Measurements from ENCODE around the gene SSTR3. TPM values are rescaled to one million over a fixed set of nuclear protein-coding genes. Genes with fewer than 3 reads are reported as not detected.

Gene SSTR3
- polyA plus RNA-seq, 1 donor from 2014 or later = not detected

- Histone ChIP-seq H3K9ac (ENCODE audit: low read length) (no peak overlapping the region), H4K20me1 (ENCODE audit: insufficient read depth) (no peaks in the 10 kb centered on the region), H3K9me2 (ENCODE audit: insufficient read depth, low read length) (no peaks in the 10 kb centered on the region), H2AFZ (ENCODE audit: low read depth, low read length) (no peak overlapping the region), H3F3A (ENCODE audit: insufficient read depth, low read length, poor library complexity, severe bottlenecking) (no peaks in the 10 kb centered on the region), H3K36me3 (ENCODE audit: insufficient read depth, low read length) (no peaks in the 10 kb centered on the region), H3K27ac (ENCODE audit: low read length) (no peak overlapping the region), H3K4me2 (ENCODE audit: low read length) (no peak overlapping the region), H3K27me3 (ENCODE audit: insufficient read depth, low read depth, low read length) (no peaks in the 10 kb centered on the region), H3K4me3 (ENCODE audit: low read length) (no peak overlapping the region), H3K79me2 (replicated peaks; ENCODE audit: insufficient read depth, low read length) (no peaks in the 10 kb centered on the region), H3K9me3 (ENCODE audit: low read length) (no peaks in the 10 kb centered on the region)
- TF ChIP-seq REST (IDR thresholded peaks at IDR 0.05; ENCODE audit: borderline replicate concordance) (no peak), CTCF (IDR thresholded peaks at IDR 0.05; ENCODE audit: poor library complexity, severe bottlenecking) (no peak), EZH2 (IDR thresholded peaks at IDR 0.05; ENCODE audit: borderline replicate concordance, insufficient read depth, low read length, poor library complexity, severe bottlenecking) (no peak), TAF1 (IDR thresholded peaks at IDR 0.05; ENCODE audit: low read depth) (no peak), MXI1 (conservative IDR thresholded peaks at IDR 0.05; ENCODE audit: poor library complexity, severe bottlenecking) (no peak), EP300 (conservative IDR thresholded peaks at IDR 0.05; ENCODE audit: poor library complexity, severe bottlenecking) (no peak), POLR2AphosphoS5 (IDR thresholded peaks at IDR 0.05) (no peak)
Measured at GRCh38 chr22:37178350-37179125, 33.7 kb downstream of the SSTR3 start.

GRCh38 chr22:37177755-37178154 is 34.5 kb downstream of the SSTR3 start:
- no peaks in the 10 kb centered on the region for H4K20me1 ChIP-seq (ENCODE audit: insufficient read depth)
- no peak overlapping the region for H2AFZ ChIP-seq (ENCODE audit: low read depth, low read length)
- TF ChIP-seq EP300 (conservative IDR thresholded peaks at IDR 0.05; ENCODE audit: poor library complexity, severe bottlenecking) = no peak
- no peak for TF ChIP-seq POLR2AphosphoS5 (IDR thresholded peaks at IDR 0.05)
- TF ChIP-seq MXI1 (conservative IDR thresholded peaks at IDR 0.05; ENCODE audit: poor library complexity, severe bottlenecking) = no peak
- no peak for TF ChIP-seq RAD21 (conservative IDR thresholded peaks at IDR 0.05)
- TF ChIP-seq EZH2 (IDR thresholded peaks at IDR 0.05; ENCODE audit: borderline replicate concordance, insufficient read depth, low read length, poor library complexity, severe bottlenecking) = no peak
- TF ChIP-seq REST (IDR thresholded peaks at IDR 0.05; ENCODE audit: borderline replicate concordance) = no peak
- TF ChIP-seq CTCF (IDR thresholded peaks at IDR 0.05; ENCODE audit: poor library complexity, severe bottlenecking) = no peak
- no peak for TF ChIP-seq TAF1 (IDR thresholded peaks at IDR 0.05; ENCODE audit: low read depth)
- no peak for TF ChIP-seq SMC3 (conservative IDR thresholded peaks at IDR 0.05; ENCODE audit: poor library complexity)
- no peaks in the 10 kb centered on the region for H3K79me2 ChIP-seq (replicated peaks; ENCODE audit: insufficient read depth, low read length)
- H3K9ac ChIP-seq (ENCODE audit: low read length) = no peak overlapping the region
- H3F3A ChIP-seq (ENCODE audit: insufficient read depth, low read length, poor library complexity, severe bottlenecking) = no peaks in the 10 kb centered on the region
- no peaks in the 10 kb centered on the region for H3K9me2 ChIP-seq (ENCODE audit: insufficient read depth, low read length)
- H3K36me3 ChIP-seq (ENCODE audit: insufficient read depth, low read length) = no peaks in the 10 kb centered on the region
- H3K9me3 ChIP-seq (ENCODE audit: low read length) = no peaks in the 10 kb centered on the region
- no peak overlapping the region for H3K4me3 ChIP-seq (ENCODE audit: low read length)
- no peak overlapping the region for H3K27ac ChIP-seq (ENCODE audit: low read length)
- H3K27me3 ChIP-seq (ENCODE audit: insufficient read depth, low read depth, low read length) = no peaks in the 10 kb centered on the region
- H3K4me2 ChIP-seq (ENCODE audit: low read length) = no peak overlapping the region

All from neural cell (in vitro differentiated cells).